Breast epithelium (tissue), 4 donors: ENCODE data around the gene CDK14. TPM values are rescaled to one million over a fixed set of nuclear protein-coding genes. Genes with fewer than 3 reads are reported as not detected.
A peak's percentile ranks its signal among the peaks of the same experiment; 100 is the strongest.

Experiments
- DNase-seq, 2 donors: peaks; one replicate each; pipeline ENCODE4 v3.0.0-alpha.2; 2019; ENCODE audit warnings: low spot score in 2 of 2
- H3K27ac ChIP-seq, 2 donors: fragments of 200-600 bp; sonication (generic) in 1 of 2; one replicate each; pipeline ENCODE4 v1.5.1; 2016 to 2019; ENCODE audit warnings: mild to moderate bottlenecking in 1 of 2
- H3K27me3 ChIP-seq, 2 donors: fragments of 200-600 bp; sonication (generic) in 1 of 2; one replicate each; pipeline versions ENCODE4 v1.5.1 to v1.6.0; 2017 to 2019; ENCODE audit warnings: control low read depth in 1 of 2, mild to moderate bottlenecking in 1 of 2
- H3K36me3 ChIP-seq: fragments of 200-600 bp; one replicate; pipeline ENCODE4 v1.5.1; 2019
- H3K4me1 ChIP-seq, 2 donors: fragments of 200-600 bp; sonication (generic); one replicate each; pipeline ENCODE4 v1.5.1; 2016 to 2019; ENCODE audit warnings: control low read depth in 1 of 2
- H3K4me3 ChIP-seq, 3 donors: fragments of 200-600 bp; sonication (generic); 1 replicate in 2 of 3; 2 replicates in 1 of 3; pipeline ENCODE4 v1.5.1; 2016 to 2019; ENCODE audit warnings: mild to moderate bottlenecking in 3 of 3, moderate library complexity in 2 of 3
- H3K9me3 ChIP-seq, 2 donors: fragments of 200-600 bp; sonication (generic) in 1 of 2; one replicate each; pipeline ENCODE4 v1.5.1; 2016 to 2019; ENCODE audit warnings: control low read depth in 1 of 2
- CTCF ChIP-seq, 3 donors: fragments of 450-650 bp; IDR thresholded peaks; one replicate each; pipeline ENCODE4 v1.5.1; 2016 to 2017; ENCODE audit warnings: antibody characterized with exemption in 3 of 3, mild to moderate bottlenecking in 3 of 3, moderate library complexity in 3 of 3
- POLR2A ChIP-seq: fragments of 450-650 bp; IDR thresholded peaks from one replicate; pipeline ENCODE4 v1.6.1; 2016; ENCODE audit warnings: antibody characterized with exemption, mild to moderate bottlenecking, moderate library complexity
- POLR2AphosphoS5 ChIP-seq, 3 donors: sonication (generic); formaldehyde crosslinking; IDR thresholded peaks; one replicate each; pipeline ENCODE4 v1.6.1; 2017; ENCODE audit warnings: antibody characterized with exemption in 3 of 3
- intact Hi-C: fragments of 100-400 bp; cut with DNase I; formaldehyde crosslinking; loops from one replicate; pipeline ENCODE4 v1.15.1; 2023; ENCODE audit warnings: low total_unique reads
- total RNA-seq, 3 donors: library from RNA; depleted of rRNA; stranded (reverse); fragments of >200 nt; gene quantifications; one replicate each; pipeline ENCODE4 v1.1.0, GENCODE V29; 2016

The CDK14 gene
- total RNA-seq, 3 donors from 2014 or later = 16.3 to 64.7 (median 29.8) TPM

DNA sequence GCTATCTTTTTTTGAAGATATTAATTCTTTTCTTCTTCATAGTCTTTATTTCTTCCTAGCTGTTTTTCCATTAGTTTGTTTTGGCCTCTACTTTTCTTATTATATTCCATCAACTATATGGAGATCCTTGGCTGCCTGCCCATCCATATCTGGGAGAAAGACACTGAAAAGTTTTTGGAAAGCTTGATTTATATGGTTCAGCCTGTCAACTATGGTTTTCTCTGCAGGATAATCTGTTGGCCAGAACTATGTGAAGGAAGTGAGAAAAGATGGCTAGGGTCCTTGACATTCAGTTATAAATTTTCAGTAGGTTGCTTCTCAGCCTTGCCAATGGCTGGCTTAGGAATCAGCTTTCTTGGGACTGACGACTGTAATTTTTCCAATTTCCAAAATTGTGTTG, 10.0 kb upstream of the CDK14 start:
- TF ChIP-seq CTCF (IDR thresholded peaks at IDR 0.05) (no peak), POLR2AphosphoS5 (IDR thresholded peaks at IDR 0.05) (no peak)
- Histone ChIP-seq H3K4me3 (no peak overlapping the region), H3K4me1 (no peaks in the 10 kb centered on the region), H3K27me3 (no peaks in the 10 kb centered on the region), H3K36me3 (no peaks in the 10 kb centered on the region), H3K27ac (no peak overlapping the region), H3K9me3 (no peaks in the 10 kb centered on the region)
- DNase-seq = no peak
- intact Hi-C loops = no loop called here

DNA sequence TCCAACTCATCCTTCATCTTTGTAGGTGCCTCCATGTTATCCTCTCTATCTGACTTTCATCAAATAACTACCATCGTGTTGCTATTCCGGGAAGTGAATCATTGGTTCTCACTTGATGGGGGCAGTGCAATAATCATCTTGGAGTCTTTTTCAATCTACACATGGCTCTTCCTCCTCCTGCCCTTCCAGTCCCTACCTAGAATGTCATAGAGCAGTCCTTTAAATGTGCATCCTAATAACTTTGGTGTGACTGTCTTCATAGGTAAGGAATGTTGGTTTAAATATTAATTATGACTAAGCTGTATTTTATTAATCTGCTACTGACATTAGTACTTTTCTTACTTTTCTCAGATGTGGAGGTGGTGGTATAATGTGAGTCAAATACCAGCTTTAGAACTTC, 8.4 kb upstream of the CDK14 start:
- intact Hi-C loops = no loop called here
- no peaks in the 10 kb centered on the region for H3K4me1 ChIP-seq
- no peak overlapping the region for H3K4me3 ChIP-seq
- no peaks in the 10 kb centered on the region for H3K9me3 ChIP-seq
- no peaks in the 10 kb centered on the region for H3K27me3 ChIP-seq
- DNase-seq = no peak
- H3K36me3 ChIP-seq = no peaks in the 10 kb centered on the region
- TF ChIP-seq POLR2AphosphoS5 (IDR thresholded peaks at IDR 0.05) = no peak
- no peak for TF ChIP-seq POLR2A
- no peak for TF ChIP-seq CTCF (IDR thresholded peaks at IDR 0.05)
- no peak overlapping the region for H3K27ac ChIP-seq

- Histone ChIP-seq H3K4me3 (no peak overlapping the region), H3K4me1 (no peaks in the 10 kb centered on the region), H3K9me3 (no peaks in the 10 kb centered on the region), H3K27ac (no peak overlapping the region), H3K36me3 (no peaks in the 10 kb centered on the region), H3K27me3 (no peaks in the 10 kb centered on the region)
- no peak for DNase-seq
- TF ChIP-seq POLR2AphosphoS5 (IDR thresholded peaks at IDR 0.05) (no peak), POLR2A (no peak), CTCF (IDR thresholded peaks at IDR 0.05) (no peak)
- intact Hi-C loops = no loop called here
These were observed 4.1 kb upstream of the CDK14 start for GRCh38 chr7:90592033-90592432.

DNA sequence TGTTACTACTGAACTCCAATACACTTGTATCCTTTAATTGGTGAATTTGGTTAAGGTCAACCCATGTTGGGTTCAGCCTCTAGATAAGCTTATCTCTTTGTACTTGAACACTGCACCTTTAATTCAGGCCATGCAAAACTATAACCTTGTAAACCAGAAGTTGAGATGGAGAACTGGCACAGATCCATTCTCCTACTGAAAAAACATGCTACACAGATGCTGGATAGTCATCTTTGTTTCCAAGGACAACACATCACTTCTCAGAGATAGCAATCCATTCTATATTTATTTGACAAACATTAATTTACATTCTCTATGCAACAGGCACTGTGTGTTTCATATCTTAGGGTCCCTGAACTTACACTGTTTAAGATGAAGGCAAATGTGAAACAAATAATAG, 2.9 kb upstream of the CDK14 start:
- no peaks in the 10 kb centered on the region for H3K27me3 ChIP-seq
- H3K9me3 ChIP-seq = no peaks in the 10 kb centered on the region
- H3K36me3 ChIP-seq = no peaks in the 10 kb centered on the region
- H3K4me3 ChIP-seq = no peak overlapping the region
- TF ChIP-seq POLR2AphosphoS5 (IDR thresholded peaks at IDR 0.05) = no peak
- no peak for TF ChIP-seq CTCF (IDR thresholded peaks at IDR 0.05)
- no peak for TF ChIP-seq POLR2A
- H3K27ac ChIP-seq = no peak overlapping the region
- H3K4me1 ChIP-seq = no peaks in the 10 kb centered on the region
- intact Hi-C loops = no loop called here
- no peak for DNase-seq

- no peak for DNase-seq
- TF ChIP-seq POLR2AphosphoS5 (IDR thresholded peaks at IDR 0.05) (no peak), POLR2A (no peak), CTCF (IDR thresholded peaks at IDR 0.05) (no peak)
- peak overlapping the region; percentile 90 to 93 for H3K27ac ChIP-seq
- H3K4me3 ChIP-seq = peak overlapping the region in 2 of 3 donors; percentile 67 to 71
- intact Hi-C loops = loop anchor here (5.0 kb wide), 1 partner anchor 1162 kb away; no protein-coding TSS in a partner anchor
- no peaks in the 10 kb centered on the region for H3K4me1 ChIP-seq
- no peaks in the 10 kb centered on the region for H3K36me3 ChIP-seq
- no peaks in the 10 kb centered on the region for H3K27me3 ChIP-seq
- H3K9me3 ChIP-seq = no peaks in the 10 kb centered on the region
These were observed 1.3 kb upstream of the CDK14 start for GRCh38 chr7:90594751-90595317.
